ENCODE results near the gene BNIP1.
A peak's percentile ranks its signal among the peaks of the same experiment; 100 is the strongest.

Gene BNIP1

GRCh38 chr5:173144200-173145176 lies at the start of gene BNIP1:
TSS of gene BNIP1 (plus strand) at chr5:173144531. CDS start at chr5:173144546, 15 bp downstream.
- Histone ChIP-seq H3K79me2 (ENCODE audit: control insufficient read depth, low read length) (peaks cover 18% of the 10 kb centered on the region), H3K36me3 (ENCODE audit: control insufficient read depth, low read length) (peaks cover 23% of the 10 kb centered on the region), H3K27me3 (ENCODE audit: control insufficient read depth, low read length) (no peaks in the 10 kb centered on the region), H3K4me2 (ENCODE audit: low read length) (peak within 1 kb of the TSS; percentile 96), H3K27ac (ENCODE audit: low read depth, low read length) (peak within 1 kb of the TSS; percentile 64), H3K4me3 (ENCODE audit: low read length) (peak within 1 kb of the TSS; percentile 97), H3F3A (ENCODE audit: control insufficient read depth, insufficient read depth) (no peaks in the 10 kb centered on the region), H3K9me3 (ENCODE audit: control insufficient read depth, insufficient read depth, low read length) (no peaks in the 10 kb centered on the region), H3K4me1 (ENCODE audit: control insufficient read depth, low read length) (peaks cover 14% of the 10 kb centered on the region), H4K20me1 (ENCODE audit: control insufficient read depth, insufficient read depth, low read depth, low read length) (no peaks in the 10 kb centered on the region), H3K9me2 (replicated peaks; ENCODE audit: control insufficient read depth, low read length) (no peaks in the 10 kb centered on the region)
- TF ChIP-seq CTCF (IDR thresholded peaks at IDR 0.05; ENCODE audit: low read depth, low read length, poor library complexity, severe bottlenecking) = peak; percentile 65
- no peak for TF ChIP-seq EZH2phosphoT487 (IDR thresholded peaks at IDR 0.05; ENCODE audit: borderline replicate concordance, low read length)

GRCh38 chr5:173098787-173099186 lies 45.5 kb upstream of the BNIP1 start:
- no peak overlapping the region for H3K4me2 ChIP-seq (ENCODE audit: low read length)
- H3K9me2 ChIP-seq (replicated peaks; ENCODE audit: control insufficient read depth, low read length) = no peaks in the 10 kb centered on the region
- TF ChIP-seq CTCF (IDR thresholded peaks at IDR 0.05; ENCODE audit: low read depth, low read length, poor library complexity, severe bottlenecking) (no peak), EZH2phosphoT487 (IDR thresholded peaks at IDR 0.05; ENCODE audit: borderline replicate concordance, low read length) (no peak)
- no peaks in the 10 kb centered on the region for H3K4me1 ChIP-seq (ENCODE audit: control insufficient read depth, low read length)
- H3K27me3 ChIP-seq (ENCODE audit: control insufficient read depth, low read length) = no peaks in the 10 kb centered on the region
- H3F3A ChIP-seq (ENCODE audit: control insufficient read depth, insufficient read depth) = no peaks in the 10 kb centered on the region
- H3K27ac ChIP-seq (ENCODE audit: low read depth, low read length) = no peak overlapping the region
- H3K36me3 ChIP-seq (ENCODE audit: control insufficient read depth, low read length) = no peaks in the 10 kb centered on the region
- H3K9me3 ChIP-seq (ENCODE audit: control insufficient read depth, insufficient read depth, low read length) = no peaks in the 10 kb centered on the region
- H4K20me1 ChIP-seq (ENCODE audit: control insufficient read depth, insufficient read depth, low read depth, low read length) = no peaks in the 10 kb centered on the region
- no peak overlapping the region for H3K4me3 ChIP-seq (ENCODE audit: low read length)
- H3K79me2 ChIP-seq (ENCODE audit: control insufficient read depth, low read length) = no peaks in the 10 kb centered on the region

- TF ChIP-seq EZH2phosphoT487 (IDR thresholded peaks at IDR 0.05; ENCODE audit: borderline replicate concordance, low read length) = no peak
- Histone ChIP-seq H3F3A (ENCODE audit: control insufficient read depth, insufficient read depth) (no peaks in the 10 kb centered on the region), H3K36me3 (ENCODE audit: control insufficient read depth, low read length) (no peaks in the 10 kb centered on the region), H3K4me3 (ENCODE audit: low read length) (no peak overlapping the region), H4K20me1 (ENCODE audit: control insufficient read depth, insufficient read depth, low read depth, low read length) (no peaks in the 10 kb centered on the region), H3K9me3 (ENCODE audit: control insufficient read depth, insufficient read depth, low read length) (no peaks in the 10 kb centered on the region), H3K27me3 (ENCODE audit: control insufficient read depth, low read length) (no peaks in the 10 kb centered on the region), H3K4me2 (ENCODE audit: low read length) (no peak overlapping the region), H3K9me2 (replicated peaks; ENCODE audit: control insufficient read depth, low read length) (no peaks in the 10 kb centered on the region), H3K4me1 (ENCODE audit: control insufficient read depth, low read length) (no peaks in the 10 kb centered on the region), H3K27ac (ENCODE audit: low read depth, low read length) (no peak overlapping the region), H3K79me2 (ENCODE audit: control insufficient read depth, low read length) (no peaks in the 10 kb centered on the region)
These were observed 44.9 kb upstream of the BNIP1 start for GRCh38 chr5:173099461-173099860.

- no peak for TF ChIP-seq CTCF (IDR thresholded peaks at IDR 0.05; ENCODE audit: low read depth, low read length, poor library complexity, severe bottlenecking)
- TF ChIP-seq EZH2phosphoT487 (IDR thresholded peaks at IDR 0.05; ENCODE audit: borderline replicate concordance, low read length) = no peak
- Histone ChIP-seq H3K9me3 (ENCODE audit: control insufficient read depth, insufficient read depth, low read length) (no peaks in the 10 kb centered on the region), H3K4me3 (ENCODE audit: low read length) (no peak overlapping the region), H4K20me1 (ENCODE audit: control insufficient read depth, insufficient read depth, low read depth, low read length) (no peaks in the 10 kb centered on the region), H3K4me1 (ENCODE audit: control insufficient read depth, low read length) (no peaks in the 10 kb centered on the region), H3K36me3 (ENCODE audit: control insufficient read depth, low read length) (no peaks in the 10 kb centered on the region), H3K79me2 (ENCODE audit: control insufficient read depth, low read length) (no peaks in the 10 kb centered on the region), H3K27ac (ENCODE audit: low read depth, low read length) (no peak overlapping the region), H3K9me2 (replicated peaks; ENCODE audit: control insufficient read depth, low read length) (no peaks in the 10 kb centered on the region), H3K27me3 (ENCODE audit: control insufficient read depth, low read length) (no peaks in the 10 kb centered on the region), H3K4me2 (ENCODE audit: low read length) (no peak overlapping the region), H3F3A (ENCODE audit: control insufficient read depth, insufficient read depth) (no peaks in the 10 kb centered on the region)
These were observed 43.1 kb upstream of the BNIP1 start for GRCh38 chr5:173101245-173101644.
